Activated B cell treated with CpG ODN at 0.5 μM for 24 hours (primary cell): ENCODE measurements around the gene ETS1. TPM values are rescaled to one million over a fixed set of nuclear protein-coding genes. Genes with fewer than 3 reads are reported as not detected.

Source experiments
- ATAC-seq: fragments of 200-7000 bp; cut with Tn5 transposase; one replicate; pipeline ENCODE4 v1.10.0; 2021; ENCODE audit warnings: low read depth, mild to moderate bottlenecking, moderate library complexity
- CTCF ChIA-PET: fragments of 350-600 bp; sonication (Branson Sonifier 250); formaldehyde crosslinking; loops from one replicate; lab custom pipeline; 2021; ENCODE audit warnings: antibody characterized with exemption; lab: Charles Lee
- POLR2A ChIA-PET: fragments of 350-600 bp; sonication (Branson Sonifier 250); formaldehyde crosslinking; loops from one replicate; lab custom pipeline; 2021; ENCODE audit warnings: antibody characterized with exemption; lab: Charles Lee
- DNase-seq: peaks from one replicate; pipeline ENCODE4 v3.0.0; 2022
- H3K27ac Mint-ChIP-seq: one replicate; pipeline ENCODE4 v1.8.0; 2020; ENCODE audit warnings: mixed read lengths
- H3K27me3 Mint-ChIP-seq: one replicate; pipeline ENCODE4 v1.8.0; 2021; ENCODE audit warnings: mixed read lengths
- H3K36me3 Mint-ChIP-seq: one replicate; pipeline ENCODE4 v1.8.0; 2021; ENCODE audit warnings: low read depth, mixed read lengths
- H3K4me1 Mint-ChIP-seq: one replicate; pipeline ENCODE4 v1.8.0; 2021; ENCODE audit warnings: mixed read lengths
- H3K4me3 Mint-ChIP-seq: one replicate; pipeline ENCODE4 v1.8.0; 2020; ENCODE audit warnings: mild to moderate bottlenecking, mixed read lengths
- H3K9me3 Mint-ChIP-seq: one replicate; pipeline ENCODE4 v1.8.0; 2020; ENCODE audit warnings: mixed read lengths
- intact Hi-C: fragments of 100-400 bp; cut with micrococcal nuclease; formaldehyde crosslinking; loops from one replicate; pipeline ENCODE4 v1.15.1; 2024
- total RNA-seq: library from RNA; stranded (reverse); gene quantifications from 2 replicates; pipeline ENCODE4 v1.2.3, GENCODE V29; 2022
- TF ChIP-seq, protein P1 (sequence below): fragments of 200-600 bp; IDR thresholded peaks from one replicate; pipeline ENCODE4 v1.8.0; 2022; ENCODE audit warnings: antibody characterized with exemption, mild to moderate bottlenecking

Gene ETS1
- total RNA-seq, 1 donor from 2014 or later = 301 TPM

DNA sequence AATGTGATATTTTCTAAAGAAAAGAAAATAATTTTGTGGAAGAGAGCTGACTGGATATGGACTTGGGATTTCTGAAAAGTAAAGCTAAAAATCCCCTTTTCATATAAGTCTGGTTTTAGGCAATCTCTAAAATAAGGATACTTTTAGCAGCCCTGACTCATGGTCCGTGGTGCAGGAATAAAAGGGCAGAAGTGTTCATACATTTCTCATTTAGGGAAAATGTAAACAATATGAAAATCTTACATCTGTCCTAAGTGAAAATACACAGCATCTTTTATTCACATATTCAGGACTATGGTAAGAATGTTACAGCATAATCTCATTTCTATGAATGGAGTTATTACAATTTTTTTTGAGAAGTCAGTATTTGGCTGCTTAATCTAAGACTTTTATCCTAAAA lies 735 bp upstream of the ETS1 start:
- ATAC-seq = no peak
- H3K9me3 Mint-ChIP-seq = peaks cover 2% of the 10 kb centered on the region
- peaks cover 24% of the 10 kb centered on the region for H3K4me1 Mint-ChIP-seq
- H3K4me3 Mint-ChIP-seq = no peak overlapping the region
- no peak overlapping the region for H3K27ac Mint-ChIP-seq
- intact Hi-C loops = loop anchor here (2.0 kb wide), 1 partner anchor 17 kb away; no protein-coding TSS in a partner anchor
- DNase-seq = no peak
- TF ChIP-seq, protein P1, sequence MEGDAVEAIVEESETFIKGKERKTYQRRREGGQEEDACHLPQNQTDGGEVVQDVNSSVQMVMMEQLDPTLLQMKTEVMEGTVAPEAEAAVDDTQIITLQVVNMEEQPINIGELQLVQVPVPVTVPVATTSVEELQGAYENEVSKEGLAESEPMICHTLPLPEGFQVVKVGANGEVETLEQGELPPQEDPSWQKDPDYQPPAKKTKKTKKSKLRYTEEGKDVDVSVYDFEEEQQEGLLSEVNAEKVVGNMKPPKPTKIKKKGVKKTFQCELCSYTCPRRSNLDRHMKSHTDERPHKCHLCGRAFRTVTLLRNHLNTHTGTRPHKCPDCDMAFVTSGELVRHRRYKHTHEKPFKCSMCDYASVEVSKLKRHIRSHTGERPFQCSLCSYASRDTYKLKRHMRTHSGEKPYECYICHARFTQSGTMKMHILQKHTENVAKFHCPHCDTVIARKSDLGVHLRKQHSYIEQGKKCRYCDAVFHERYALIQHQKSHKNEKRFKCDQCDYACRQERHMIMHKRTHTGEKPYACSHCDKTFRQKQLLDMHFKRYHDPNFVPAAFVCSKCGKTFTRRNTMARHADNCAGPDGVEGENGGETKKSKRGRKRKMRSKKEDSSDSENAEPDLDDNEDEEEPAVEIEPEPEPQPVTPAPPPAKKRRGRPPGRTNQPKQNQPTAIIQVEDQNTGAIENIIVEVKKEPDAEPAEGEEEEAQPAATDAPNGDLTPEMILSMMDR = no peak
- H3K27me3 Mint-ChIP-seq = no peaks in the 10 kb centered on the region
- POLR2A ChIA-PET = no interaction called here
- no peaks in the 10 kb centered on the region for H3K36me3 Mint-ChIP-seq
- CTCF ChIA-PET = interaction anchor here (1.3 kb wide), 1 partner anchor 8 kb away, joined by 4 read pairs; no protein-coding TSS in a partner anchor

DNA sequence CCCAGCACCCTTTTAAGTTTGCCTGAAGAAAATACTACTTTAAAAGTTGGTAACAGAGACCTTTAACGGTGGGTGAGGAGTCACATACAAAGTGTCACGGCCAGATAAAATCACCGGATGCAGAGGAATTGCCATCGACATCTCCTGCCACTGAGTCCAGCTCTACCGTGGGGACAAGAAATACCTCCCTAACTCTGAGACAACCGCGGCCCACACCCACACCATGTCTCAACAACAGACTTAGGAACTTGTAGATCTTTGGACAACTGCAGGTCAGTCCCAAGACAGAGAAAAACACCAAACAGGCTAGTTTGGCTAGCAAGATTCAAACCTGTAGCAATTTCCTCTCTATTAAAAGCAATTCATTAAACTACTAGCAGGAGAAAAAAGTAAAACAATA lies 669 bp downstream of the ETS1 start:
- no peak overlapping the region for H3K4me3 Mint-ChIP-seq
- H3K27me3 Mint-ChIP-seq = no peaks in the 10 kb centered on the region
- TF ChIP-seq, protein P1 = no peak
- DNase-seq = no peak
- peaks cover 2% of the 10 kb centered on the region for H3K9me3 Mint-ChIP-seq
- intact Hi-C loops = no loop called here
- H3K36me3 Mint-ChIP-seq = no peaks in the 10 kb centered on the region
- ATAC-seq = no peak
- no peak overlapping the region for H3K27ac Mint-ChIP-seq
- ChIA-PET CTCF (no interaction called here), POLR2A (interaction anchor here (0.8 to 1.7 kb wide), 2 partner anchors 17 to 68 kb away, joined by 3 to 4 read pairs; no protein-coding TSS in a partner anchor)
- H3K4me1 Mint-ChIP-seq = peaks cover 31% of the 10 kb centered on the region

DNA sequence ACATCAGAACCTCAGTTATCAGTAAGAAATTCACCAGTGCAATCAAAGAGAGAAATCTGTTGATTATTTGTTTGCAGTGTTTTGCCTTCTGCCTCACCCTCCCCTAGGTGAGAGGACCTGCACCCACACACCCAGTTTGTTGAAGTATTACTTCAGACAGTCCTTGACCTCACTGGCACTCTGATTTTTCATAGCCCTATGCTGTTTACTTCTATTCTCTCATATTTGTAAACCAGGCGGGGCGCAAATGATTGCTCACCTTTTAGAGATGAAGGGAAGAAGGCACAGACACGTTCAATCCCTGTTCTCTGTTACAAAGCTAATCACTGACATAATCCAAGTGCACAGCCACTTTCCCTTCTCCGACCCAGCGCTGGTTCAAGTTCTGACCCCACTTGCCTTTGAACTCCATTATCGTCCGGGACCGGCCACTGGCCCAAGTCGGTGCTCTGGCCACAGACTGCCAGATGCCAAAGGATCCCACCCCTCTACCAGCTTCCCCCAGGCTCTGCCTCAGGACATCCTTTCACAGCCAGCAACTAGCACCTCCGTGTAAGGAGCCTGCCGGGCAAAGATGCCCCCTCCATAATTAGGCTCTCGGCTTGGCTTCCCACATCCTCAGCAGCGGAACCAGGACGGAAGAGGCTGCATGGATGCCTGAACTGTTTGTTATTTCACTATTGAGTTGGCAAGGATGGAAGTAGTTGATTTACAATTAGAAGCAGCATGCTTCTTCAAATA lies 1.7 kb downstream of the ETS1 start:
- peaks cover 2% of the 10 kb centered on the region for H3K9me3 Mint-ChIP-seq
- no peaks in the 10 kb centered on the region for H3K36me3 Mint-ChIP-seq
- intact Hi-C loops = no loop called here
- peaks cover 33% of the 10 kb centered on the region for H3K4me1 Mint-ChIP-seq
- H3K27ac Mint-ChIP-seq = no peak overlapping the region
- no peak for DNase-seq
- TF ChIP-seq, protein P1 = no peak
- ChIA-PET POLR2A (interaction anchor here (1.7 kb wide), 1 partner anchor 67 kb away, joined by 4 read pairs; no protein-coding TSS in a partner anchor), CTCF (no interaction called here)
- H3K4me3 Mint-ChIP-seq = no peak overlapping the region
- no peaks in the 10 kb centered on the region for H3K27me3 Mint-ChIP-seq
- ATAC-seq = no peak

DNA sequence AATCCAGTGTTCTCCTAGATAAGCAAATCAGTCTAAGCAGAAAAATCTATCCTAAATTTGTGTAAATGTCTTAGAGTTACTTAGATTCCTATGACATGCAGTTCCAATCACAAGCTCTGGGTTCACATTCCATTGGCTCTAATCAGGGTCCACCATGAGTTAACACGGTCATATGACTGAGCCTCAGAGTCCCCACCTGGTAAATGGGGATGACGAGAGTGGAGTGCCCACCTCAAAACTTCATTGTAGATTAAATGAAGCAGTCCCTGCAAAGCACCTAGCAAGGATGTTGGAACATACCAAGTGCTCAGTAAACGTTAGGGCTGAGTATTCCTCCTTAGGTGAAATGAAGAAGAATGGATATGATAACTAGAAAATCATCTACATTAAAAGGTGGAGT lies 3.1 kb downstream of the ETS1 start:
- no peak overlapping the region for H3K4me3 Mint-ChIP-seq

More for the DNA sequence above, 3.1 kb downstream of the ETS1 start:
- intact Hi-C loops = no loop called here
- Mint-ChIP-seq H3K27me3 (no peaks in the 10 kb centered on the region), H3K9me3 (no peaks in the 10 kb centered on the region), H3K4me1 (peaks cover 45% of the 10 kb centered on the region), H3K36me3 (no peaks in the 10 kb centered on the region), H3K27ac (no peak overlapping the region)
- TF ChIP-seq, protein P1 = no peak
- CTCF ChIA-PET = no interaction called here
- DNase-seq (no peak), ATAC-seq (no peak)
- POLR2A ChIA-PET = interaction anchor here (0.6 kb wide), 1 partner anchor 381 kb away, joined by 3 read pairs; no protein-coding TSS in a partner anchor
